Measurements from ENCODE around the gene TRAM2. TPM values are rescaled to one million over a fixed set of nuclear protein-coding genes. Genes with fewer than 3 reads are reported as not detected.

The TRAM2 gene
- total RNA-seq, 1 experiment from 2014 or later: 13.4 TPM

DNA sequence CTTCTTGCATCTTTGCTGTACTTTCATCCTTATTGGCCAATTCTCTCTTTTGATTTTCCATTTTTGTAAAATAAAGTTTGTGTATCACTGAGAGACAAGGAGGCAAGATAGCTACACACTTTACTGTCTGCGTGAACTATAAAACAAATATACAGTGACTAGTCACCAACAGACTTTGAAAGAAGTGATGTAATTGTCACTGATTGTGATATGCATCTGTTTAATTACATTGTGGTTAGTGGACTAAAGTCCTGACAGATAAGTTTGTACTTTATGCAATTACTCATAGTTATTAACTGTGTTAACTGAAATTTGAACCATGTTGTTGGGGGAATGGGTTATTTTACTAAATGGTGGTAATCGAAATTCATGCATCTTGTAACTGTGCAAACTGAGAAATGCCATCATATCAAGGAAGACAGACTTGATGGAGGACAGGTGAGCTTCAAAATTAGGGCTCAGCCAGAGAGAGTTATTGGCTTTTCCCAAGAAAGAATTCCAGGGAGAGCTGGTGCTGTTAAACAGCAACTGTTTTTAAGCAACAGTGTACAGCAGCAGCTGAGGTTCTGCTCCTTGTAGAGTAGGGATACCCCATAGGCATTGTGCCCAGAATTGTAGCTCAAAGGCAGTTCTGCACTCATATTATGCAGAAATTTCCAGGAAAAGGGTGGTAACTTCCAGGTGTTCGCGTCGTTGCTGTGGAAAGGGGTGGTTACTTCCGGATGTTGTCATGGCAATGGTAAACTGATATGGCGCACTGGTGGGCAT, 93.8 kb downstream of the TRAM2 start:
- ChIA-PET POLR2A (no interaction called here), CTCF (interaction anchor here (0.9 kb wide), 1 partner anchor 20 kb away, joined by 3 read pairs; no protein-coding TSS in a partner anchor)
- no peak overlapping the region for H3K27ac Mint-ChIP-seq
- TF ChIP-seq ZNF671 (CRISPR knock-in tag; IDR thresholded peaks at IDR 0.05) (no peak), CBFB (CRISPR knock-in tag; IDR thresholded peaks at IDR 0.05; ENCODE audit: low read depth) (no peak), ATF1 (CRISPR knock-in tag; IDR thresholded peaks at IDR 0.05) (no peak), ZNF263 (CRISPR knock-in tag; IDR thresholded peaks at IDR 0.05; ENCODE audit: low read depth) (no peak), NR3C1 (CRISPR knock-in tag; conservative IDR thresholded peaks at IDR 0.05; ENCODE audit: low read depth) (no peak), MYBL2 (CRISPR knock-in tag; IDR thresholded peaks at IDR 0.05) (no peak), SOX15 (CRISPR knock-in tag; IDR thresholded peaks at IDR 0.05) (no peak)
- TF ChIP-seq, protein P1, sequence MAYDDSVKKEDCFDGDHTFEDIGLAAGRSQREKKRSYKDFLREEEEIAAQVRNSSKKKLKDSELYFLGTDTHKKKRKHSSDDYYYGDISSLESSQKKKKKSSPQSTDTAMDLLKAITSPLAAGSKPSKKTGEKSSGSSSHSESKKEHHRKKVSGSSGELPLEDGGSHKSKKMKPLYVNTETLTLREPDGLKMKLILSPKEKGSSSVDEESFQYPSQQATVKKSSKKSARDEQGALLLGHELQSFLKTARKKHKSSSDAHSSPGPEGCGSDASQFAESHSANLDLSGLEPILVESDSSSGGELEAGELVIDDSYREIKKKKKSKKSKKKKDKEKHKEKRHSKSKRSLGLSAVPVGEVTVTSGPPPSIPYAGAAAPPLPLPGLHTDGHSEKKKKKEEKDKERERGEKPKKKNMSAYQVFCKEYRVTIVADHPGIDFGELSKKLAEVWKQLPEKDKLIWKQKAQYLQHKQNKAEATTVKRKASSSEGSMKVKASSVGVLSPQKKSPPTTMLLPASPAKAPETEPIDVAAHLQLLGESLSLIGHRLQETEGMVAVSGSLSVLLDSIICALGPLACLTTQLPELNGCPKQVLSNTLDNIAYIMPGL (CRISPR knock-in tag; IDR thresholded peaks at IDR 0.05): no peak
- TF ChIP-seq, protein P2, sequence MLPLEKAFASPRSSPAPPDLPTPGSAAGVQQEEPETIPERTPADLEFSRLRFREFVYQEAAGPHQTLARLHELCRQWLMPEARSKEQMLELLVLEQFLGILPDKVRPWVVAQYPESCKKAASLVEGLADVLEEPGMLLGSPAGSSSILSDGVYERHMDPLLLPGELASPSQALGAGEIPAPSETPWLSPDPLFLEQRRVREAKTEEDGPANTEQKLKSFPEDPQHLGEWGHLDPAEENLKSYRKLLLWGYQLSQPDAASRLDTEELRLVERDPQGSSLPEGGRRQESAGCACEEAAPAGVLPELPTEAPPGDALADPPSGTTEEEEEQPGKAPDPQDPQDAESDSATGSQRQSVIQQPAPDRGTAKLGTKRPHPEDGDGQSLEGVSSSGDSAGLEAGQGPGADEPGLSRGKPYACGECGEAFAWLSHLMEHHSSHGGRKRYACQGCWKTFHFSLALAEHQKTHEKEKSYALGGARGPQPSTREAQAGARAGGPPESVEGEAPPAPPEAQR (CRISPR knock-in tag; IDR thresholded peaks at IDR 0.05): no peak
- TF ChIP-seq, protein P3, sequence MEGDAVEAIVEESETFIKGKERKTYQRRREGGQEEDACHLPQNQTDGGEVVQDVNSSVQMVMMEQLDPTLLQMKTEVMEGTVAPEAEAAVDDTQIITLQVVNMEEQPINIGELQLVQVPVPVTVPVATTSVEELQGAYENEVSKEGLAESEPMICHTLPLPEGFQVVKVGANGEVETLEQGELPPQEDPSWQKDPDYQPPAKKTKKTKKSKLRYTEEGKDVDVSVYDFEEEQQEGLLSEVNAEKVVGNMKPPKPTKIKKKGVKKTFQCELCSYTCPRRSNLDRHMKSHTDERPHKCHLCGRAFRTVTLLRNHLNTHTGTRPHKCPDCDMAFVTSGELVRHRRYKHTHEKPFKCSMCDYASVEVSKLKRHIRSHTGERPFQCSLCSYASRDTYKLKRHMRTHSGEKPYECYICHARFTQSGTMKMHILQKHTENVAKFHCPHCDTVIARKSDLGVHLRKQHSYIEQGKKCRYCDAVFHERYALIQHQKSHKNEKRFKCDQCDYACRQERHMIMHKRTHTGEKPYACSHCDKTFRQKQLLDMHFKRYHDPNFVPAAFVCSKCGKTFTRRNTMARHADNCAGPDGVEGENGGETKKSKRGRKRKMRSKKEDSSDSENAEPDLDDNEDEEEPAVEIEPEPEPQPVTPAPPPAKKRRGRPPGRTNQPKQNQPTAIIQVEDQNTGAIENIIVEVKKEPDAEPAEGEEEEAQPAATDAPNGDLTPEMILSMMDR (IDR thresholded peaks at IDR 0.05): no peak
- no peak overlapping the region for H3K4me3 Mint-ChIP-seq
- H3K36me3 Mint-ChIP-seq: no peaks in the 10 kb centered on the region
- DNase-seq (ENCODE audit: low spot score) (no peak), ATAC-seq (no peak)
- no peaks in the 10 kb centered on the region for H3K27me3 Mint-ChIP-seq (ENCODE audit: low read depth)
- peaks cover 3% of the 10 kb centered on the region for H3K4me1 Mint-ChIP-seq
- H3K9me3 Mint-ChIP-seq: no peaks in the 10 kb centered on the region

DNA sequence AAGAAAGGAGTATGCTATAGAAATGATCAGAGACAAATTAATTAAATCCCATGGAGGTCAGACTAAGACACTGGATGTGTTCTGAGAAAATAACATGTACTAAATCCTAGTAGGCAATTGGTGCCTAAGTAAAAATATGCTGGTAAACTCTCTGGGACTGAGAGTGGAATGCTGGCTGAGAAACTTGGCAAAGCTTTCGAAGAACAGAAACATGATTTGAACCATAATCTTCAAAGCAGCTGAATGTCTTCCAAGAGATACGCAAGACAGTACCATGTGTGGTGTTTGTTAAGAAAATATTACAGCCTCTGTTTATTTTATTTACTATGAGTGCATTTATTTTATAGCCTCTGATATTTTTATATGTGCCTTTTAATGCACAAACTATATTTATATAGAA, 101.6 kb downstream of the TRAM2 start:
- POLR2A ChIA-PET: no interaction called here
- DNase-seq (ENCODE audit: low spot score): no peak
- H3K4me3 Mint-ChIP-seq: no peak overlapping the region
- peaks cover 5% of the 10 kb centered on the region; the same call in 1 of the 2 replicates for H3K4me1 Mint-ChIP-seq
- H3K27ac Mint-ChIP-seq: no peak overlapping the region
- H3K27me3 Mint-ChIP-seq (ENCODE audit: low read depth): no peaks in the 10 kb centered on the region
- no peaks in the 10 kb centered on the region for H3K9me3 Mint-ChIP-seq
- CTCF ChIA-PET: no interaction called here
- TF ChIP-seq, protein P4, sequence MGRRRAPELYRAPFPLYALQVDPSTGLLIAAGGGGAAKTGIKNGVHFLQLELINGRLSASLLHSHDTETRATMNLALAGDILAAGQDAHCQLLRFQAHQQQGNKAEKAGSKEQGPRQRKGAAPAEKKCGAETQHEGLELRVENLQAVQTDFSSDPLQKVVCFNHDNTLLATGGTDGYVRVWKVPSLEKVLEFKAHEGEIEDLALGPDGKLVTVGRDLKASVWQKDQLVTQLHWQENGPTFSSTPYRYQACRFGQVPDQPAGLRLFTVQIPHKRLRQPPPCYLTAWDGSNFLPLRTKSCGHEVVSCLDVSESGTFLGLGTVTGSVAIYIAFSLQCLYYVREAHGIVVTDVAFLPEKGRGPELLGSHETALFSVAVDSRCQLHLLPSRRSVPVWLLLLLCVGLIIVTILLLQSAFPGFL (CRISPR knock-in tag; IDR thresholded peaks at IDR 0.05; ENCODE audit: borderline replicate concordance): no peak
- TF ChIP-seq, protein P5, sequence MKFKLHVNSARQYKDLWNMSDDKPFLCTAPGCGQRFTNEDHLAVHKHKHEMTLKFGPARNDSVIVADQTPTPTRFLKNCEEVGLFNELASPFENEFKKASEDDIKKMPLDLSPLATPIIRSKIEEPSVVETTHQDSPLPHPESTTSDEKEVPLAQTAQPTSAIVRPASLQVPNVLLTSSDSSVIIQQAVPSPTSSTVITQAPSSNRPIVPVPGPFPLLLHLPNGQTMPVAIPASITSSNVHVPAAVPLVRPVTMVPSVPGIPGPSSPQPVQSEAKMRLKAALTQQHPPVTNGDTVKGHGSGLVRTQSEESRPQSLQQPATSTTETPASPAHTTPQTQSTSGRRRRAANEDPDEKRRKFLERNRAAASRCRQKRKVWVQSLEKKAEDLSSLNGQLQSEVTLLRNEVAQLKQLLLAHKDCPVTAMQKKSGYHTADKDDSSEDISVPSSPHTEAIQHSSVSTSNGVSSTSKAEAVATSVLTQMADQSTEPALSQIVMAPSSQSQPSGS (CRISPR knock-in tag; IDR thresholded peaks at IDR 0.05; ENCODE audit: borderline replicate concordance, low read depth): no peak
- TF ChIP-seq TP53 (CRISPR knock-in tag; IDR thresholded peaks at IDR 0.05): no peak
- no peak for TF ChIP-seq GABPB1 (CRISPR knock-in tag; IDR thresholded peaks at IDR 0.05)
- TF ChIP-seq EMX1 (CRISPR knock-in tag; IDR thresholded peaks at IDR 0.05): no peak
- TF ChIP-seq, protein P3 (IDR thresholded peaks at IDR 0.05): no peak
- TF ChIP-seq GRHL2 (CRISPR knock-in tag; IDR thresholded peaks at IDR 0.05; ENCODE audit: insufficient replicate concordance, severe bottlenecking): no peak
- no peak for TF ChIP-seq JAZF1 (CRISPR knock-in tag; IDR thresholded peaks at IDR 0.05)
- no peak for TF ChIP-seq ZNF138 (CRISPR knock-in tag; conservative IDR thresholded peaks at IDR 0.05)
- no peak for TF ChIP-seq CREB1 (CRISPR knock-in tag; IDR thresholded peaks at IDR 0.05)
- no peak for TF ChIP-seq RORB (CRISPR knock-in tag; IDR thresholded peaks at IDR 0.05)
- no peak for TF ChIP-seq PRRX2 (CRISPR knock-in tag; IDR thresholded peaks at IDR 0.05)
- TF ChIP-seq, protein P6, sequence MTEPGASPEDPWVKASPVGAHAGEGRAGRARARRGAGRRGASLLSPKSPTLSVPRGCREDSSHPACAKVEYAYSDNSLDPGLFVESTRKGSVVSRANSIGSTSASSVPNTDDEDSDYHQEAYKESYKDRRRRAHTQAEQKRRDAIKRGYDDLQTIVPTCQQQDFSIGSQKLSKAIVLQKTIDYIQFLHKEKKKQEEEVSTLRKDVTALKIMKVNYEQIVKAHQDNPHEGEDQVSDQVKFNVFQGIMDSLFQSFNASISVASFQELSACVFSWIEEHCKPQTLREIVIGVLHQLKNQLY (CRISPR knock-in tag; IDR thresholded peaks at IDR 0.05): no peak
- TF ChIP-seq OVOL2 (CRISPR knock-in tag; IDR thresholded peaks at IDR 0.05; ENCODE audit: borderline replicate concordance): no peak
- TF ChIP-seq ZNF219 (CRISPR knock-in tag; IDR thresholded peaks at IDR 0.05; ENCODE audit: borderline replicate concordance): no peak
- ATAC-seq: no peak
- H3K36me3 Mint-ChIP-seq: no peaks in the 10 kb centered on the region
